ENCODE results near the gene HNRNPUL2. TPM values are rescaled to one million over a fixed set of nuclear protein-coding genes. Genes with fewer than 3 reads are reported as not detected.

Gene HNRNPUL2
- total and polyA plus RNA-seq, 9 of the 15 experiments (the other 6 are each of a cell fraction or from before 2014, with no cell fraction given), result 0.89 to 44.3 (median 15.2) TPM

- TF ChIP-seq RERE (CRISPR knock-in tag; IDR thresholded peaks at IDR 0.05; ENCODE audit: borderline replicate concordance) (no peak), VEZF1 (CRISPR knock-in tag; IDR thresholded peaks at IDR 0.05) (peak; percentile 80), ELF4 (CRISPR knock-in tag; IDR thresholded peaks at IDR 0.05) (peak; percentile 66), ZNF740 (CRISPR knock-in tag; IDR thresholded peaks at IDR 0.05) (peak; percentile 13; the same call in 1 of the 2 replicates), ZNF740 (tag; IDR thresholded peaks at IDR 0.05) (no peak), BMI1 (IDR thresholded peaks at IDR 0.05; ENCODE audit: low read length) (no peak), FOXO4 (CRISPR knock-in tag; IDR thresholded peaks at IDR 0.05) (0 out of 2 replicates have a peak, but pooled peaks have one; percentile 60), TAF7 (tag; IDR thresholded peaks at IDR 0.05) (no peak), NR2C1 (IDR thresholded peaks at IDR 0.05) (peak; percentile 31; the same call in 1 of the 2 replicates), NR2C1 (tag; IDR thresholded peaks at IDR 0.05) (no peak), TEAD2 (tag; IDR thresholded peaks at IDR 0.05) (no peak), U2AF2 (optimal IDR thresholded peaks at IDR 0.05; ENCODE audit: low read depth, low read length) (no peak), E2F8 (IDR thresholded peaks at IDR 0.05; ENCODE audit: low read depth, partially characterized antibody) (peak; percentile 74), POLR3A (IDR thresholded peaks at IDR 0.05; ENCODE audit: borderline replicate concordance, extremely low read depth, insufficient read depth, insufficient read length) (no peak)
These were observed 26.7 kb upstream of the HNRNPUL2 start, which contains the start of gene ZBTB3 (continued) for GRCh38 chr11:62753736-62754603.
